HepG2 (cell line): ENCODE results near the gene PIEZO2. TPM values are rescaled to one million over a fixed set of nuclear protein-coding genes. Genes with fewer than 3 reads are reported as not detected.

Experiments
- AFF4 ChIP-seq: sonication (generic); formaldehyde crosslinking; IDR thresholded peaks from 2 replicates; pipeline ENCODE4 v1.4.0; 2020; ENCODE audit warnings: missing genetic modification reagents
- ATAD3A ChIP-seq: sonication (generic); formaldehyde crosslinking; IDR thresholded peaks from 2 replicates; pipeline ENCODE4 v1.4.0; 2020; ENCODE audit warnings: missing genetic modification reagents
- CBFB ChIP-seq: sonication (generic); formaldehyde crosslinking; IDR thresholded peaks from 2 replicates; pipeline ENCODE4 v1.4.0; 2020; ENCODE audit warnings: missing genetic modification reagents
- CCAR2 ChIP-seq: fragments of 200-400 bp; formaldehyde crosslinking; optimal IDR thresholded peaks from 2 replicates; pipeline ENCODE3; 2018; ENCODE audit warnings: low read depth, mild to moderate bottlenecking, low read length, moderate library complexity
- CHD2 ChIP-seq: IDR thresholded peaks from 2 replicates; pipeline ENCODE4 v1.6.1; 2011; ENCODE audit warnings: low read depth, low read length, improper control_type of control experiment
- FOXA1 ChIP-seq, 2 experiments: fragments of 450-650 bp in 1 of 2; sonication (generic) in 1 of 2; formaldehyde crosslinking in 1 of 2; IDR thresholded peaks; 2 replicates each; pipeline versions ENCODE4 v1.4.0 to v1.6.1; 2016 to 2020; ENCODE audit warnings: missing genetic modification reagents in 1 of 2
- HDAC2 ChIP-seq: sonication (generic); formaldehyde crosslinking; IDR thresholded peaks from 2 replicates; pipeline ENCODE4 v1.4.0; 2020; ENCODE audit warnings: missing genetic modification reagents
- HHEX ChIP-seq: IDR thresholded peaks from 2 replicates; pipeline ENCODE4 v1.6.1; 2016; ENCODE audit warnings: control low read depth
- MIER3 ChIP-seq: IDR thresholded peaks from 2 replicates; pipeline ENCODE4 v1.6.1; 2016; ENCODE audit warnings: missing compliant biosample characterization, borderline replicate concordance
- MIXL1 ChIP-seq: IDR thresholded peaks from 2 replicates; pipeline ENCODE4 v1.6.1; 2016
- MTA3 ChIP-seq: sonication (generic); formaldehyde crosslinking; IDR thresholded peaks from 2 replicates; pipeline ENCODE4 v1.4.0; 2020; ENCODE audit warnings: missing genetic modification reagents
- POLR2AphosphoS5 ChIP-seq: IDR thresholded peaks from 2 replicates; pipeline ENCODE4 v1.6.1; 2012; ENCODE audit warnings: low read depth, low read length
- RFXAP ChIP-seq: sonication (generic); formaldehyde crosslinking; IDR thresholded peaks from 2 replicates; pipeline ENCODE4 v1.4.0; 2020; ENCODE audit warnings: missing genetic modification reagents, borderline replicate concordance
- SP5 ChIP-seq: IDR thresholded peaks from 2 replicates; pipeline ENCODE4 v1.6.1; 2016; ENCODE audit warnings: low read depth, borderline replicate concordance
- U2AF1 ChIP-seq: fragments of 200-400 bp; formaldehyde crosslinking; optimal IDR thresholded peaks from 2 replicates; pipeline ENCODE3; 2017; ENCODE audit warnings: mild to moderate bottlenecking, low read depth, low read length
- ZFP91 ChIP-seq: sonication (generic); formaldehyde crosslinking; IDR thresholded peaks from 2 replicates; pipeline ENCODE4 v1.9.0; 2022; ENCODE audit warnings: missing genetic modification reagents, mild to moderate bottlenecking, borderline replicate concordance
- ZMYM3 ChIP-seq: sonication (generic); formaldehyde crosslinking; IDR thresholded peaks from 2 replicates; pipeline ENCODE4 v1.5.1; 2020; ENCODE audit warnings: mild to moderate bottlenecking, missing genetic modification reagents
- ZNF556 ChIP-seq: sonication (generic); formaldehyde crosslinking; IDR thresholded peaks from 2 replicates; pipeline ENCODE4 v1.4.0; 2020; ENCODE audit warnings: mild to moderate bottlenecking, missing genetic modification reagents, borderline replicate concordance
- ZNF564 ChIP-seq: sonication (generic); formaldehyde crosslinking; IDR thresholded peaks from 2 replicates; pipeline ENCODE4 v1.8.1; 2023; ENCODE audit warnings: mild to moderate bottlenecking, missing genetic modification reagents
- polyA plus RNA-seq, 8 experiments: library from polyadenylated mRNA; depleted of rRNA in 3 of 8; stranded (reverse) in 7 of 8; unstranded in 1 of 8; fragments of >200 nt; fragmentation: Illumina TruSeq in 4 of 8; extraction: Trizol in 4 of 8; gene quantifications; 2 replicates each; pipeline versions ENCODE4 v1.2.1 to v1.2.3, GENCODE V29; 2011 to 2016; ENCODE audit warnings: low read depth in 4 of 8, missing spikeins in 1 of 8, mixed read lengths in 1 of 8; ENCODE audit not compliant: insufficient read depth in 1 of 8
- total RNA-seq, 5 experiments: library from RNA; depleted of rRNA; stranded (reverse); fragments of >200 nt; fragmentation: Illumina TruSeq; extraction: Trizol; gene quantifications; 2 replicates each; pipeline ENCODE4 v1.2.3, GENCODE V29; 2016; ENCODE audit warnings: low read depth in 1 of 5
- TF ChIP-seq, protein P1 (sequence below): sonication (generic); formaldehyde crosslinking; IDR thresholded peaks from 2 replicates; pipeline ENCODE4 v1.5.0; 2020; ENCODE audit warnings: missing genetic modification reagents
- TF ChIP-seq, protein P2 (sequence below): sonication (generic); formaldehyde crosslinking; IDR thresholded peaks from 2 replicates; pipeline ENCODE4 v1.4.0; 2020; ENCODE audit warnings: missing genetic modification reagents
- TF ChIP-seq, protein P3 (sequence below): sonication (generic); formaldehyde crosslinking; IDR thresholded peaks from 2 replicates; pipeline ENCODE4 v1.4.0; 2020; ENCODE audit warnings: missing genetic modification reagents, mild to moderate bottlenecking, borderline replicate concordance

Gene PIEZO2
- total and polyA plus RNA-seq, 2 of the 13 experiments (the other 11 are each of a cell fraction or from before 2014, with no cell fraction given): 15.2 to 27.2 TPM

DNA sequence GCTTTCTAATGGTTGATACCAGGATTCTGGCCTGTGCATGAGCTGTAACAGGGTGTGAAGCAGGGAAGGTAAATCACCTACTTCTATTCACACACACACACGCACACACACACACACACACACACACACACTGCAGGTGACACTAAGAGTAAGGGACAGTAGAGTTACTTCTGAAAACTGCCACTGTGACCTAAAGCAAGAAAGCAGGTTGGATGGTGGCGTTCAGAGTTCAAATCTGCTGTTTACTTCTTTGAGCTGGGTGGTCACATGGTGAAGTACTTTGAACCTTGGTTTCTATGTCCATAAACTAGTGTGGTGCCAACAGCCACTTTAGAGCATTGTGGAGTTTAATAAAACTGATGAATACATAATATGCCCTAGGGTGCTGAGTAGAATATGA, 248.0 kb downstream of the PIEZO2 start (continued):
- TF ChIP-seq MTA3 (CRISPR knock-in tag) (no peak), U2AF1 (no peak), RFXAP (CRISPR knock-in tag) (no peak), CBFB (CRISPR knock-in tag) (no peak), HDAC2 (CRISPR knock-in tag) (peak; percentile 35; the same call in 1 of the 2 replicates), ZNF556 (0 out of 2 replicates have a peak, but pooled peaks have one; percentile 44), ZFP91 (no peak), FOXA1 (IDR thresholded peaks at IDR 0.05) (no peak), FOXA1 (CRISPR knock-in tag; IDR thresholded peaks at IDR 0.05) (peak; percentile 81), POLR2AphosphoS5 (no peak), ATAD3A (CRISPR knock-in tag) (no peak), CHD2 (no peak), ZMYM3 (peak; percentile 82), HHEX (CRISPR knock-in tag) (no peak), CCAR2 (no peak), ZNF564 (no peak), AFF4 (CRISPR knock-in tag) (no peak), SP5 (no peak), MIER3 (no peak), MIXL1 (CRISPR knock-in tag) (no peak)
- TF ChIP-seq, protein P1, sequence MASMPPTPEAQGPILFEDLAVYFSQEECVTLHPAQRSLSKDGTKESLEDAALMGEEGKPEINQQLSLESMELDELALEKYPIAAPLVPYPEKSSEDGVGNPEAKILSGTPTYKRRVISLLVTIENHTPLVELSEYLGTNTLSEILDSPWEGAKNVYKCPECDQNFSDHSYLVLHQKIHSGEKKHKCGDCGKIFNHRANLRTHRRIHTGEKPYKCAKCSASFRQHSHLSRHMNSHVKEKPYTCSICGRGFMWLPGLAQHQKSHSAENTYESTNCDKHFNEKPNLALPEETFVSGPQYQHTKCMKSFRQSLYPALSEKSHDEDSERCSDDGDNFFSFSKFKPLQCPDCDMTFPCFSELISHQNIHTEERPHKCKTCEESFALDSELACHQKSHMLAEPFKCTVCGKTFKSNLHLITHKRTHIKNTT (CRISPR knock-in tag): no peak
- TF ChIP-seq, protein P2, sequence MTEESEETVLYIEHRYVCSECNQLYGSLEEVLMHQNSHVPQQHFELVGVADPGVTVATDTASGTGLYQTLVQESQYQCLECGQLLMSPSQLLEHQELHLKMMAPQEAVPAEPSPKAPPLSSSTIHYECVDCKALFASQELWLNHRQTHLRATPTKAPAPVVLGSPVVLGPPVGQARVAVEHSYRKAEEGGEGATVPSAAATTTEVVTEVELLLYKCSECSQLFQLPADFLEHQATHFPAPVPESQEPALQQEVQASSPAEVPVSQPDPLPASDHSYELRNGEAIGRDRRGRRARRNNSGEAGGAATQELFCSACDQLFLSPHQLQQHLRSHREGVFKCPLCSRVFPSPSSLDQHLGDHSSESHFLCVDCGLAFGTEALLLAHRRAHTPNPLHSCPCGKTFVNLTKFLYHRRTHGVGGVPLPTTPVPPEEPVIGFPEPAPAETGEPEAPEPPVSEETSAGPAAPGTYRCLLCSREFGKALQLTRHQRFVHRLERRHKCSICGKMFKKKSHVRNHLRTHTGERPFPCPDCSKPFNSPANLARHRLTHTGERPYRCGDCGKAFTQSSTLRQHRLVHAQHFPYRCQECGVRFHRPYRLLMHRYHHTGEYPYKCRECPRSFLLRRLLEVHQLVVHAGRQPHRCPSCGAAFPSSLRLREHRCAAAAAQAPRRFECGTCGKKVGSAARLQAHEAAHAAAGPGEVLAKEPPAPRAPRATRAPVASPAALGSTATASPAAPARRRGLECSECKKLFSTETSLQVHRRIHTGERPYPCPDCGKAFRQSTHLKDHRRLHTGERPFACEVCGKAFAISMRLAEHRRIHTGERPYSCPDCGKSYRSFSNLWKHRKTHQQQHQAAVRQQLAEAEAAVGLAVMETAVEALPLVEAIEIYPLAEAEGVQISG (CRISPR knock-in tag): no peak
- TF ChIP-seq, protein P3, sequence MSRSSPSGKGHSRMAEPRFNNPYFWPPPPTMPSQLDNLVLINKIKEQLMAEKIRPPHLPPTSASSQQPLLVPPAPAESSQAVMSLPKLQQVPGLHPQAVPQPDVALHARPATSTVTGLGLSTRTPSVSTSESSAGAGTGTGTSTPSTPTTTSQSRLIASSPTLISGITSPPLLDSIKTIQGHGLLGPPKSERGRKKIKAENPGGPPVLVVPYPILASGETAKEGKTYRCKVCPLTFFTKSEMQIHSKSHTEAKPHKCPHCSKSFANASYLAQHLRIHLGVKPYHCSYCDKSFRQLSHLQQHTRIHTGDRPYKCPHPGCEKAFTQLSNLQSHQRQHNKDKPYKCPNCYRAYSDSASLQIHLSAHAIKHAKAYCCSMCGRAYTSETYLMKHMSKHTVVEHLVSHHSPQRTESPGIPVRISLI: peak; percentile 52; the same call in 1 of the 2 replicates
